HepG2 (cell line): ENCODE data around the gene PHF19. TPM values are rescaled to one million over a fixed set of nuclear protein-coding genes. Genes with fewer than 3 reads are reported as not detected.

Experiments used
- ARID2 ChIP-seq: sonication (generic); formaldehyde crosslinking; IDR thresholded peaks from 2 replicates; pipeline ENCODE4 v1.8.1; 2022; ENCODE audit warnings: mild to moderate bottlenecking, missing genetic modification reagents, borderline replicate concordance
- DDIT3 ChIP-seq: sonication (generic); formaldehyde crosslinking; IDR thresholded peaks from 2 replicates; pipeline ENCODE4 v1.4.0; 2020; ENCODE audit warnings: mild to moderate bottlenecking, missing genetic modification reagents
- GABPB1 ChIP-seq: IDR thresholded peaks from 2 replicates; pipeline ENCODE4 v1.6.1; 2016; ENCODE audit warnings: mild to moderate bottlenecking, missing genetic modification reagents, moderate library complexity, missing compliant biosample characterization
- HINFP ChIP-seq: sonication (generic); formaldehyde crosslinking; IDR thresholded peaks from 2 replicates; pipeline ENCODE4 v1.4.0; 2020; ENCODE audit warnings: low read depth, mild to moderate bottlenecking, missing genetic modification reagents
- MBD4 ChIP-seq: IDR thresholded peaks from 2 replicates; pipeline ENCODE4 v1.6.1; 2012; ENCODE audit warnings: low read length, inconsistent platforms, borderline replicate concordance
- RAD21 ChIP-seq: fragments of 450-650 bp; formaldehyde crosslinking; IDR thresholded peaks from 2 replicates; pipeline ENCODE4 v1.5.0; 2020; ENCODE audit warnings: mild to moderate bottlenecking
- RAD51 ChIP-seq: fragments of 450-650 bp; IDR thresholded peaks from 2 replicates; pipeline ENCODE4 v1.6.1; 2016; ENCODE audit warnings: borderline replicate concordance
- SSRP1 ChIP-seq: IDR thresholded peaks from 2 replicates; pipeline ENCODE4 v1.6.1; 2016; ENCODE audit warnings: control low read depth
- STAG1 ChIP-seq: sonication (generic); formaldehyde crosslinking; IDR thresholded peaks from 2 replicates; pipeline ENCODE4 v1.4.0; 2020; ENCODE audit warnings: missing genetic modification reagents
- ZBED4 ChIP-seq: sonication (generic); formaldehyde crosslinking; IDR thresholded peaks from 2 replicates; pipeline ENCODE4 v1.4.0; 2020; ENCODE audit warnings: missing genetic modification reagents, borderline replicate concordance
- ZBTB43 ChIP-seq: sonication (generic); formaldehyde crosslinking; conservative IDR thresholded peaks from 2 replicates; pipeline ENCODE4 v1.4.0; 2020; ENCODE audit warnings: missing genetic modification reagents
- ZC3H4 ChIP-seq: sonication (generic); formaldehyde crosslinking; IDR thresholded peaks from 2 replicates; pipeline ENCODE4 v1.4.0; 2020; ENCODE audit warnings: missing genetic modification reagents, borderline replicate concordance
- ZFP62 ChIP-seq: sonication (generic); formaldehyde crosslinking; IDR thresholded peaks from 2 replicates; pipeline ENCODE4 v1.4.0; 2020; ENCODE audit warnings: missing genetic modification reagents
- ZNF343 ChIP-seq: sonication (generic); formaldehyde crosslinking; IDR thresholded peaks from 2 replicates; pipeline ENCODE4 v1.4.0; 2020; ENCODE audit warnings: mild to moderate bottlenecking, missing genetic modification reagents
- ZNF367 ChIP-seq: sonication (generic); formaldehyde crosslinking; IDR thresholded peaks from 2 replicates; pipeline ENCODE4 v1.4.0; 2020; ENCODE audit warnings: missing genetic modification reagents, borderline replicate concordance
- polyA plus RNA-seq, 8 experiments: library from polyadenylated mRNA; depleted of rRNA in 3 of 8; stranded (reverse) in 7 of 8; unstranded in 1 of 8; fragments of >200 nt; fragmentation: Illumina TruSeq in 4 of 8; extraction: Trizol in 4 of 8; gene quantifications; 2 replicates each; pipeline versions ENCODE4 v1.2.1 to v1.2.3, GENCODE V29; 2011 to 2016; ENCODE audit warnings: low read depth in 4 of 8, missing spikeins in 1 of 8, mixed read lengths in 1 of 8; ENCODE audit not compliant: insufficient read depth in 1 of 8
- total RNA-seq, 5 experiments: library from RNA; depleted of rRNA; stranded (reverse); fragments of >200 nt; fragmentation: Illumina TruSeq; extraction: Trizol; gene quantifications; 2 replicates each; pipeline ENCODE4 v1.2.3, GENCODE V29; 2016; ENCODE audit warnings: low read depth in 1 of 5
- TF ChIP-seq, protein P1 (sequence below): sonication (generic); formaldehyde crosslinking; IDR thresholded peaks from 2 replicates; pipeline ENCODE4 v1.4.0; 2020; ENCODE audit warnings: missing genetic modification reagents
- TF ChIP-seq, protein P2 (sequence below): sonication (generic); formaldehyde crosslinking; IDR thresholded peaks from 2 replicates; pipeline ENCODE4 v1.4.0; 2020; ENCODE audit warnings: mild to moderate bottlenecking, missing genetic modification reagents

PHF19 gene
- total and polyA plus RNA-seq, 2 of the 13 experiments (the other 11 are each of a cell fraction or from before 2014, with no cell fraction given): 29.7 to 41.3 TPM

- TF ChIP-seq HINFP (CRISPR knock-in tag) (0 out of 2 replicates have a peak, but pooled peaks have one; percentile 21), ZNF343 (CRISPR knock-in tag) (peak; percentile 77; the same call in 1 of the 2 replicates), STAG1 (CRISPR knock-in tag) (0 out of 2 replicates have a peak, but pooled peaks have one; percentile 13), SSRP1 (CRISPR knock-in tag) (no peak), ZBED4 (CRISPR knock-in tag) (0 out of 2 replicates have a peak, but pooled peaks have one; percentile 78), DDIT3 (CRISPR knock-in tag) (no peak), ZC3H4 (CRISPR knock-in tag) (no peak; the same call in 1 of the 2 replicates), GABPB1 (CRISPR knock-in tag) (peak; percentile 74; the same call in 1 of the 2 replicates), ZNF367 (peak; percentile 37; the same call in 1 of the 2 replicates), ZFP62 (CRISPR knock-in tag) (no peak), ZBTB43 (0 out of 2 replicates have a peak, but pooled peaks have one; percentile 54), RAD51 (no peak), RAD21 (CRISPR knock-in tag) (peak; percentile 8; the same call in 1 of the 2 replicates), ARID2 (CRISPR knock-in tag) (no peak), MBD4 (no peak)
- TF ChIP-seq, protein P1, sequence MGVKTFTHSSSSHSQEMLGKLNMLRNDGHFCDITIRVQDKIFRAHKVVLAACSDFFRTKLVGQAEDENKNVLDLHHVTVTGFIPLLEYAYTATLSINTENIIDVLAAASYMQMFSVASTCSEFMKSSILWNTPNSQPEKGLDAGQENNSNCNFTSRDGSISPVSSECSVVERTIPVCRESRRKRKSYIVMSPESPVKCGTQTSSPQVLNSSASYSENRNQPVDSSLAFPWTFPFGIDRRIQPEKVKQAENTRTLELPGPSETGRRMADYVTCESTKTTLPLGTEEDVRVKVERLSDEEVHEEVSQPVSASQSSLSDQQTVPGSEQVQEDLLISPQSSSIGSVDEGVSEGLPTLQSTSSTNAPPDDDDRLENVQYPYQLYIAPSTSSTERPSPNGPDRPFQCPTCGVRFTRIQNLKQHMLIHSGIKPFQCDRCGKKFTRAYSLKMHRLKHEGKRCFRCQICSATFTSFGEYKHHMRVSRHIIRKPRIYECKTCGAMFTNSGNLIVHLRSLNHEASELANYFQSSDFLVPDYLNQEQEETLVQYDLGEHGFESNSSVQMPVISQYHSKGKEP (CRISPR knock-in tag): no peak
- TF ChIP-seq, protein P2, sequence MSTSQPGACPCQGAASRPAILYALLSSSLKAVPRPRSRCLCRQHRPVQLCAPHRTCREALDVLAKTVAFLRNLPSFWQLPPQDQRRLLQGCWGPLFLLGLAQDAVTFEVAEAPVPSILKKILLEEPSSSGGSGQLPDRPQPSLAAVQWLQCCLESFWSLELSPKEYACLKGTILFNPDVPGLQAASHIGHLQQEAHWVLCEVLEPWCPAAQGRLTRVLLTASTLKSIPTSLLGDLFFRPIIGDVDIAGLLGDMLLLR (CRISPR knock-in tag): peak; percentile 92
Measured at GRCh38 chr9:120842685-120843485, 34.1 kb downstream of the PHF19 start, which contains the start of gene PSMD5 (continued).
